Skin of body (tissue), 2 donors: ENCODE measurements around the gene ABCA13. TPM values are rescaled to one million over a fixed set of nuclear protein-coding genes. Genes with fewer than 3 reads are reported as not detected.
A peak's percentile ranks its signal among the peaks of the same experiment; 100 is the strongest.

Experiments
- DNase-seq: peaks from one replicate; lab custom pipeline; 2025; lab: John Stamatoyannopoulos, UW
- total RNA-seq: library from RNA; depleted of rRNA; stranded (reverse); fragments of >200 nt; gene quantifications from one replicate; pipeline ENCODE4 v1.2.3, GENCODE V29; 2014

Gene ABCA13
- total RNA-seq, 1 donor from 2014 or later, result 5.6 TPM

- no peak for DNase-seq
These were observed 255.2 kb downstream of the ABCA13 start for GRCh38 chr7:48426331-48426965.

DNA sequence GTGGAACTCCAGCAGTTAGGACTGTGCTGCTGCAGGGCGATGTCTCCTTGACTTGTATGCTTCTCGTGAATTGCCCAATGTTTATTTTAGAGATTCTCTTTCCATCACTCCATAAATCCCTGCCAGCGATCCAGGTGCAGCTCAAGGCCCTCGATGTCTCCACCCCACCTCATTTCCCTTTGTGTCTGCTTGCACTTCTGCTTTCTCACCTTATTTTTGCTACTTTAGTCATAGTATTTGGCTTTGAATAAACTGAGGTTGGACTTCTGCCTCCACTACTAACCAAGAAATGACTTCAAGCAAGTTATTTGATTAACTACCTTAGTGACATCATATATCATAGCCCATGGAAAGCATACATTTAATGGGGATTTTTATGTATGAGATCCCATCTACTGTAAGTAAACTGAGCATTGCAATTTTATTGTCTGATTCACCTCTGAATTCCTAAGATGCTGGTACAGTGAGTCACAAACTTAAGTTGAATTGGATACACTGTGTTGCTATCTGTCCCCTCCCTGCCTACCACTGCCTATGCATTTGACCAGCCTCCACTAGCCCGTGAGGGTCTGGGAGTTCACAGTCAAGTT lies 255.8 kb downstream of the ABCA13 start:
- no peak for DNase-seq

DNA sequence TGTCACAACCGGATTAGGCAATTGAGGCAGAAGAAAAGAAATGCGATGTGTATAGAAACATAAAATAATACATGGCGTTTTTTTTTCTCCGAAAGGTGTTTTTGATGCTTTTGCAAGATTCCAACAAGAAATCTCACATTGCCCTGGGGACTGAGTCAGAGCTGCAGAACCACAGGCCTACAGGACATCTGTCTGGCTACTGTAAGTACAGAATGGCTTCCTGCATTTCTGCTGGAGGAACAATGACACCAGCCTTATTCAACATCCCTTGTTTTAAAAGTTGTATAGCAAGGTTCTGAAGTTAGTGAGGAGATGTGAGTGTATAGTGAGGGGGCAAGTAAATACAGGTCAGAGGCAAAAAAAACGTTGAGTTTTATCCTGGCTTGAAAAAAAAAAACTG lies 256.4 kb downstream of the ABCA13 start:
- DNase-seq, result no peak

GRCh38 chr7:48428091-48428684 lies 256.9 kb downstream of the ABCA13 start:
- no peak for DNase-seq

GRCh38 chr7:48429117-48429516 lies 257.9 kb downstream of the ABCA13 start:
- DNase-seq, result no peak

- no peak for DNase-seq
These were observed 266.9 kb downstream of the ABCA13 start for GRCh38 chr7:48438206-48438605.

- no peak for DNase-seq
These were observed 270.7 kb downstream of the ABCA13 start for GRCh38 chr7:48441848-48442492.

- DNase-seq, result no peak
These were observed 271.8 kb downstream of the ABCA13 start for GRCh38 chr7:48443051-48443450.

DNA sequence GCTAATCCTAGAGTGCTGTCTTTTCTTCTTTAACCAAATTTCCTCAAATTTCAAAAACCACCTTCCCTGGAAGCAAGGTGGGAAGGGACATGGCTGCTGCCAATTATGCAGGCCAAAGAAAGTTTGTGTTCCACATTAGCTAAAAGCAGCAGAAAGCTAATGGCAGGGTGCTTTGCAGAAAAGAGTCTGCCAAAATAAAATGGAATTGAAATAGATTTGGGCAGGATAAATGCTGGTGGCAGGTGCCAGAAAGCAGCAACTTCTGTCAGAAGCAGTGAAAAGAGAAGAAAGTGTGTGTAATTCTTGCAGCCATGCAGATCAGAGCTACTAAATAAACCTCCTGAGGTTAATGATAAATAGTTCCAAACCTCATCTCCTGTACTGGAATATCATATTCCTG lies 275.5 kb downstream of the ABCA13 start:
- no peak for DNase-seq

GRCh38 chr7:48452218-48452617 lies 281.0 kb downstream of the ABCA13 start:
- no peak for DNase-seq

- DNase-seq, result no peak
These were observed 283.5 kb downstream of the ABCA13 start for GRCh38 chr7:48454750-48455192.

- no peak for DNase-seq
These were observed 284.1 kb downstream of the ABCA13 start for GRCh38 chr7:48455363-48455762.

DNA sequence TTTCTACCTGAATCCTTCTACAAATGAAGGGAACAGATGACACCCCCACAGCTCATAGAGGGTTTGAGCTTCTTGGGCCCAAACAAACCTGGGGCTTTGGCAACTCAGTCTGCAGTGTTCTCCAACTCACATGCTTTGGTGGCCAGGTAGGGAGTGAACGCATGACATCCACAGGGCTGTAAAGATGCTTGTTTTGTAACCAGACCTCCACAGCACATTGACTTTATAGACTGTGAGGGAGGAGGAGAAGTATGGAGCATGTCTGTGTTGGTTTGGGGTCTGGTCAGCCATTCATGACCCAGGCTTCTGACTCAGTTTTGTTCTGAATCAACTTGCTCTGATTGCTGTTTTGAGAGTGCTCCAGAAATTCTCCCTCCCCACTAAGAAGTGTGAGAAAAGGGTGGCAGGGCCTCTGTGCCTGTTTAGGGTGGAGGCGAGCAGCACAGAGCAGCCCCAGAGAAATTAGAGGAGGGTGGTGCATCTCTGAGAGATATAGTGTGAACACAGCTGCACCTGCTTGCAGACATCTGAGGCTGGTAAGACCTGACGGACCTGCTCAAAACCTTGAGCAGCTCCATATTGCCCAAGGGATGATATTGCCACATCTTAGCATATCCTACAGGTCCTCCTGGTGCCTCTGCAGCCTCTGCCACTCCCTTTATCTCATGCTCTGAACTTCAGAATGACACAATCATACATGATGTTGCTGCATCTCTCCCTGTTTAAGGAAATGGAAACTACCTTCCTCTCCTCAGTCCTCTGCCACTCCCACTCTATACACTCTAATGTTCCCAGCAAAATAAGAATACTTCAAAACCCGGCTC lies 287.7 kb downstream of the ABCA13 start:
- no peak for DNase-seq

DNA sequence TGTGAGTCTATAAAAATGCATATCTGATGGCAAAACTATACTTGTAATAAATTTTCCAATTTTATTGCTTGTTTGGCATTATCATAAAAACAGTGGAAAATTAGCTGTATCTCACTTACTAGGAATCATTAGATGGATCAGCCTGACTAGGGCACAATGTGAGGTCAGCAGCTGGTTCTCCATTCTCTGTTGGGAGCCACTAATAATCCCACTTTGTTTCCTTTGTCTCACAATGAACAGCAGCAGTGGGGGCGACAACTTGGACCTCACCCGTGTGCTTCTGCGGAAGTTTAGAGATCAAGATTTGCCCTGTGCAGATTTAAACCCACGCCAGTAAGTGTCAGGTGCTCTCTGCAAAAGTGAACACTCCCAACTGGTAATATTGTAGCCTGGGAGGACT lies 295.5 kb downstream of the ABCA13 start:
- no peak for DNase-seq

GRCh38 chr7:48471196-48471595 lies 299.9 kb downstream of the ABCA13 start:
- peak; percentile 26 for DNase-seq

GRCh38 chr7:48472640-48473039 lies 301.4 kb downstream of the ABCA13 start:
- no peak for DNase-seq

GRCh38 chr7:48473205-48473865 lies 302.1 kb downstream of the ABCA13 start:
- no peak for DNase-seq

DNA sequence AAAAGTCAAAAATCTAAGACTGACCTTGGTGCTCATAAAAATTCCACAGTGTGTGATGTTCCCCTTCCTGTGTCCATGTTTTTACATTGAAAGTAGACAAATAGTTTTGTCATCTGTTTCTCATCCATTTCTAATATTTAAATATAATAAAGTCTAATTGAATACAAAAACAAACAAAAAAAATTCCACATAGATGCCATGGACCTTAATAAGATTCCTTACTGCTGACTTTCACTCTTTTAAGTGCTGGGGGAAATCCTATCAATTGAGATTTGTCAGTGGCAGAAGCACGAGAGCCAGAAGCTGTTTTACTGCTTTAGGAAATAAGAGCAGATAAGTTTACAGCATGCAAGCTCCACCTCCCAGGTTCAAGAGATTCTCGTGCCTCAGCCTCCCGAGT lies 310.0 kb downstream of the ABCA13 start:
- no peak for DNase-seq

- DNase-seq, result no peak
These were observed 326.3 kb downstream of the ABCA13 start for GRCh38 chr7:48497521-48497920.

GRCh38 chr7:48502021-48502420 lies 330.8 kb downstream of the ABCA13 start:
- no peak for DNase-seq

DNA sequence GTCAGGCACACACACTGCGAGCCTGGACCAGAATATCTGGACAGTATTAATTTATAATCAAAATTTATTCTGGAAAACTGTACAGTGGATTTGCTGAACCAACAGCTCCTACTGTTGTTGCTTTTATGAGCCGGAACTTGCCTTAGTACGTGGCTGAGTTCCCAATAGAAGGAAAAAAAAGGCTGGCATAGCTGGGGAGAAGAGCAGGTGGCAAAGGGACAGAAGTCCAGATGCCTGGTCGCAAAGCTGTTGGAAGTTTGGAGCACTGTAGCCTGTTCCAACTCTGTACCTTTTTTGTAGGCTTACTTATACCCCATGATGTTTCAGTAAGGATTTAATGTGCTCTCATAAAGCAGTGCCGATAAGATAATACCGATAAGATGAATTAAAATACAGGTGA lies 333.8 kb downstream of the ABCA13 start:
- no peak for DNase-seq
